ENCODE data around the gene MORN1. TPM values are rescaled to one million over a fixed set of nuclear protein-coding genes. Genes with fewer than 3 reads are reported as not detected.
"Not testable (repeated sequence)": the region's sequence is repeated elsewhere in the genome, so short reads cannot be mapped to it uniquely, and the experiment has no call there.

Gene MORN1
- total RNA-seq, 1 experiment from 2014 or later, result 5.6 TPM

DNA sequence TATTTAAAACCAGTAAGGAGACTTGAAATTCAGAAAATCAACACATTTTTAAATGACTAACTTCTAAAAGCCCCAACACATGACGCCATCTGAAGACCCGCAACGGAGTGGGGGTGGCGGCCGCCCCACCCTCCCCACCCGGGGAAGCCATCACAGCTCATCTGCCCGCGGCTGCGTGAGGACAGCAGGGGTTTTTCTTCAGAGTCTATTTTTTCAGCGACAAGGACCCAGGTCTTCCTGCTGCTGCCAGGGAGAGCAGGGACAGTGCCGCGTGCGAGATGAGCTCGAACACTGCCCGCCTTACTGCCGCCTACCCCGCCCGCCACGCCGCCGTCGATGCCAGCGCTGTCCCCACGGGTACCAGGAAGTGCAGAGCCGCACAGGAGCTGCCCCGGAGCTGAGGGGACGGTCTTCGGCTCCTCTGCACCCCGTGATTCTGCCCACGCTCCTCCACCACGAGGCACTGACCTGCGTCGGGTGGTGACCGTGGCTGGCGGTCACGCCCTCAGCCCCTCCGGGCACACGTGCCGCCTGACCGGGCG is 84.2 kb downstream of the MORN1 start:
- no peak for DNase-seq (ENCODE audit: low read depth)

DNA sequence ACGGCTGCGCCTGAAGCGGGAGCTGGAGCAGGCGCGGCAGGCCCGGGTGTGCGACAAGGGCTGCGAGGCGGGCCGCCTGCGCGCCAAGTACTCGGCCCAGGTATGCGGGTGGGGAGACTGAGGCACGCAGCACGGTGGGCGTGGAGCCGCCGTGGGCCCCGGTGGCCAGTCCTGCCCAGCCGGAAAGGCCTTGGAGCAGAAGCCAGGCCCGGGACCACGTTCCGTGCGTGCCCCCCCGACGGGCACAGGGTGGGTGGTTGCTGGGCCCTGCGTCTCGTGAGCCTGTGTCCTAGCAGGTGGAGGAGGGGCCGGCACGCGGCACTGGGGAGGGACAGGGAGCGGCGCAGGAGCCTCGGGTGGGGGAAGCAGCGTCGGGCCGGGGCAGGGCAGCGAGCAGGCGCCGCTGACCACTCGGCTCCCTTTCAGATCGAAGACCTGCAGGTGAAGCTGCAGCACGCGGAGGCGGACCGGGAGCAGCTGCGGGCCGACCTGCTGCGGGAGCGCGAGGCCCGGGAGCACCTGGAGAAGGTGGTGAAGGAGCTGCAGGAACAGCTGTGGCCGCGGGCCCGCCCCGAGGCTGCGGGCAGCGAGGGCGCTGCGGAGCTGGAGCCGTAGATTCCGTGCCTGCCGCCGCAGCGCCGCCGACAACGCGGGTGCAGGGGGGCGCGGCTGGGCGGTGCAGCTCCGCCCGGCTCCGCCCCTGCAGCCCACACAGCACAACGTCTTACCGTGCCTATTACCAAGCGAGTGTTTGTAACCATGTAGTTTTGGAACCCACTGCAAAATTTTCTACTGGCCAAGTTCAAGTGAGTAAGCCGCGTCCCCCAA is 85.0 kb downstream of the MORN1 start:
- no peak for DNase-seq (ENCODE audit: low read depth)

DNA sequence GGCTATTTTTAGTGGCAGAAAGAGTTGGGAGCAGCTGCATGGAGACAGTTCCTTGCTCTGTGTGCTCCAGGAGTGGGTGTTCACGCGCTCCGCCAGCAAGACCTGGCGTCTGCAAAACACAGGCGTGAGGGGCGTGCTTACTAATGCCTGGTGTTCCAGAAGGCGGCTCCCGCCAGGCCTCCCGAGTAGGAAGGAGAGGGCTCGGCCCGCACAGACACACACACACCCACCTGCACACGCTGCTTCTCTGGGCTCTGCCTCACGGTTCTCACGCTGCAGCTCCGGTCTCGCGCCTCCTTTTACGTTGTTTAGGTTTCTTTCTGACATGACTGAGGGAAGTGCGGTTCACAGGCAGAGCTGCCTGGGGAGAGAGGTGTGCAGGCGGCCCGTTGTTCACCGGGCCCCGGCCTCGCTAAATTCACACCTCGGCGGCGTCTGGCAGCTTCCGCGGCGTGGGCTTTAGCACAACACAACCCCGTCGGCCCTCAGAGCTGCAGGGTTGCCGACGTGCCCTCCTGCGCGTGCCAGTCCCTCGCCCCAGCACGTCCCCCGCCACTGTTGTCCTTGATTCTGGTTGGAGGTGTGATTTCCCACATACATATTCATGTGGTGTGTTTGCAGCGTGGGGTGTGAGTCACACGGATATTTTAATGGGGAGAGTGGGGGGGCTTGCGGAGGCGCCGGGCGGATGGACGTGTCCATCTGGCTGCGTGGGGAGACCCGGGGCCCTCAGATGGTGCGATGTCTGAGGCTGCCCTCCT is 86.3 kb downstream of the MORN1 start:
- no peak for DNase-seq (ENCODE audit: low read depth)

DNA sequence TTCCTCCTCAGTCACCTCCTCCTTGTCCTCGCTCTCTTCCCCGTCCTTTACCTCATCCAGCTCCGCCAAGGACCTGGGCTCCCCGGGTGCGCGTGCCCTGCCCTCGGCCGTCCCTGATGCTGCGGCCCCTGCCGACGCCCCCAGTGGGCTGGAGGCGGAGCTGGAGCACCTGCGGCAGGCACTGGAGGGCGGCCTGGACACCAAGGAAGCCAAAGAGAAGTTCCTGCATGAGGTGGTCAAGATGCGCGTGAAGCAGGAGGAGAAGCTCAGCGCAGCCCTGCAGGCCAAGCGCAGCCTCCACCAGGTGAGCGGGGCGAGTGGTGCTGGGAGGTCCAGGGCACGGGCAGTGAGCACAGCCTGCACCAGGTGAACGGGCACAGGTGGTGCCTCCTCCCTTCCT is 87.1 kb downstream of the MORN1 start:
- no peak for DNase-seq (ENCODE audit: low read depth)

DNA sequence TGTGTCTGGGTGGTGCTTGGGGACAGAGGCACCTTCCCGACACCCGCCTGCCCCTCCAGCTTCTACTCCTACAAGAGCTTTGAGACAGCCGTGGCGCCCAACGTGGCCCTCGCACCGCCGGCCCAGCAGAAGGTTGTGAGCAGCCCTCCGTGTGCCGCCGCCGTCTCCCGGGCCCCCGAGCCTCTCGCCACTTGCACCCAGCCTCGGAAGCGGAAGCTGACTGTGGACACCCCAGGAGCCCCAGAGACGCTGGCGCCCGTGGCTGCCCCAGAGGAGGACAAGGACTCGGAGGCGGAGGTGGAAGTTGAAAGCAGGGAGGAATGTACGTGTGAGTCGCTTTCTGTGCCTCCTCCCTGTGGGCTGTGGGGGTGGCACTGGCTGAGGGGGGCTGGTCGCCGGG is 87.6 kb downstream of the MORN1 start:
- no peak for DNase-seq (ENCODE audit: low read depth)

DNA sequence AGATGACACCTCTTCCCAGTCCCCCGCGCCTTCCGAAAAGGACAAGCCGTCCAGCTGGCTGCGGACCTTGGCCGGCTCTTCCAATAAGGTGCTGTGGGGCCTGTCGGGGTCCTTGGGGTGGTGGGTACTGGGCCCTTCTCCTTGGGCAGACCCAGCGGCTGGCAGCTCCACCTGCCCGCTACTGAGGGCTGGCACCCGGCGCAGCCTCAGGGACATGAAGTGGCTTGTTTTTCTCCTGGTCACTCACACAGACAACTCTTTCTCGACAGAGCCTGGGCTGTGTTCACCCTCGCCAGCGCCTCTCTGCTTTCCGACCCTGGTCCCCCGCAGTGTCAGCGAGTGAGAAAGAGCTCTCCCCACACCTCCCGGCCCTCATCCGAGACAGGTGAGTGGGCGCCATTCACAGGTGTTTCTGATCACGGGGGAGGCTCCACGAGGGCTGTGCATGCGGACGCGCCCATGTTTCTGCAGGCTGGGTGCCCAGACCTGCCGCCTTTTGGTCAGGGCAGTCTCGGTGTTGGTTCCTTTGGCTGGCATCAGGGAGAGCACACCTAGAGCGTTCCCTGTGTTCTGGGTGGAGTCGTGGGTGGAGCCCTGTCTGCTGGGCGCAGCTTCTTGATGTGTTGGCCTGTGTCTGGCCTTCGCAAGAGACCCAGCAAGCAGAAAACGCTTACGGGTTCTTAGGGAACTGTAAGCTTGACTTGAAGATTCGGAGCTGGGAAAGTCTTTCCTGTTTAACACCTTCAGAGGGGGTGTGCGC is 88.2 kb downstream of the MORN1 start:
- no peak for DNase-seq (ENCODE audit: low read depth)

DNA sequence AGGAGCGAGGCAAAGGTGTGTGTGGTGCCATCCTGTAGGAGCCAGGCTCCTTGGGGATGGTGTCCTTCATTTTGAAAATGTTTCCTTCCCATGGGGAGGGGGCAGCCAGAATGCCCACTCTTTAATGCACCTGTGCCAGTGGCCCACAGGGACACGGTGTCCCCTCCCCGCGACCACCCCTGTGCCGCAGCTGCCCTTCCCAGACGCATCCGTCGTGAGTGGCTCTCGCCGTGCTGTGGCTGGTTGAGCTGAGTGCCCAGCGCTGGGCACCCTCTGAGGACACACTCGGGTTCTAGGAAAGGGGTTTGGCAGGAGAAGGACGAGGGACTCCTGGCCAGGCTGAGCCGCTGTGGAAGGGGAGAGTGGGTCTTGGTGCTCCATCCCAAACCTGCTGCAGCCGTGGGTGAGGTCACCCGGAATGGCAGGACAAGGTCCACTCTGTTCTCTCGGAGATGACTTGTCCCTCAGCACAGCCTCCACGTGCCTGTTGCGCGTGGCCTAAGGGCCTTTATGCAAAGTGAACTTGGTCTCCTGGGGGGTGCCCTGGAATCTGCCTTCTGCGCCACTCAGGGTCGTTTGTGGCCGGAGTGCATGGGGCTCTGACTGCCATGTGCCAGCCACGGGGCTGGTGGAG is 88.9 kb downstream of the MORN1 start:
- DNase-seq (ENCODE audit: low read depth), result no peak

DNA sequence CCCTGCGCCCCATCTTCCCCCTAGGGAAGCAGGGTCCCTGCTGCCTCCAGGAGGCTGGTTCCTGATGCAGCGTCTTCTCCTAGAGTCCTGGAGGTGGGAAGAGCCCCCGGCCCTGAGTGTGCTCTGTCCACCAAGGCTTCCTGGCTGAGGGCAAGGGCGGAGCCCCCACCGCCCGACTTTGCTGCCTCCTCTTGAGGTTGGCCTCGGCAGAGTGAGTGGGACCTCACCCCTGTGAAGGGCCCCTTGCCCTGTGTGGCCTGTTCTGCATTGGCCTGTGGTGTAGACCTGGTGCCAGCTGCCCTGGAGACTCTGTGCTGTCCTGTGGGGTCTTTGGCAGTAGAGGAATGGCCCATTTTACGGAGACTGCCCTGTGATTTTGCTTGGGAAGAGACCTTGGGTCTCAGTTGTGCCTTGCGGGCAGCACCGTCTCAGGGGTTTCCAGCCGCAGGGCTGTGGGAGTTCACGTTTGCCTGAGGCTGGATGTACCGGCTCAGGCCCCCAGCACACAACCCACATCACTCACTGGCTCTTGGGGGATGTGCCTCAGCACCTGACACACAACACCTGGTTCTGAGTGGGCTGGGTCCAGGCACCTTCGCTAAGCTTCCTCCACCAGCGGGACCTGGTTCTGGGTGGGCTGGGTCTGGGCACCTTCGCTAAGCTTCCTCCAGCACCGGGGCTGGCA is 89.6 kb downstream of the MORN1 start:
- no peak for DNase-seq (ENCODE audit: low read depth)

DNA sequence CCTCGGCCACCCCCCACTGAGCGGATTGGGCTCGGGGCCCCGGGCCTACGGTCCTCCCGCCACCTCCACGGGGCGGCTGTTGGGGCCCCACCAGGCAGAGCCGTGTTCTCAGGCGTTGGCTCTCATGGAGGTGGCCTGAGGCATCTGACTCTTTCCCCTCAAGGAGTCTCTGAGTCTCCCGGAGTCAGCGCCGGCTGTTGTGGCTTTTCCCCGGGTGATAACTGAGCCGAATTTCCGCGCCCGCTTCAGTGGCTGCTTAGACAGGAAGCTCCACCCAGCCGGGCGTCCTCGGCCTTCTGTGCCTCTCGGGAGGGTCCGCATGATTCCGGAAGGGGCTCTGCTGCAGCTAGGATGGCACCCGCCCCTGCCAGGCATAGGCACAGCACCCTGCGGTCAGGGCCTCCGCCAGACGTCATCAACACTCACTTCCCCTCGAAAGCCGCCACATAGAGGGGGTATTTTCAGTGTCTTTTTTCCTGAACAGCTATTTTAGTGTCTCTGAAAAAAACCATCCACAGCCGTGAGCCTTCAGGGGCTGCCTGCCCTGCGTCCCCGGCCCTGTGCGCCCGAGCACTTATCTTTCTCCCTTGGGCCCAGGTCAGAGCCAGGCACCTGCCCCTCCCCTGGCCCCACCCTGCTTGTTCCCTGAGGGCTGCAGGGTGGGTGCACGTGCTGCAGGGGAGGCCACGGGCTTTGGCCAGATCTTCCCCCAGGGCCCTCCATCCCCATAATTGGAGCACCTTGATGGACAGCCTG is 90.3 kb downstream of the MORN1 start:
- no peak for DNase-seq (ENCODE audit: low read depth)

DNA sequence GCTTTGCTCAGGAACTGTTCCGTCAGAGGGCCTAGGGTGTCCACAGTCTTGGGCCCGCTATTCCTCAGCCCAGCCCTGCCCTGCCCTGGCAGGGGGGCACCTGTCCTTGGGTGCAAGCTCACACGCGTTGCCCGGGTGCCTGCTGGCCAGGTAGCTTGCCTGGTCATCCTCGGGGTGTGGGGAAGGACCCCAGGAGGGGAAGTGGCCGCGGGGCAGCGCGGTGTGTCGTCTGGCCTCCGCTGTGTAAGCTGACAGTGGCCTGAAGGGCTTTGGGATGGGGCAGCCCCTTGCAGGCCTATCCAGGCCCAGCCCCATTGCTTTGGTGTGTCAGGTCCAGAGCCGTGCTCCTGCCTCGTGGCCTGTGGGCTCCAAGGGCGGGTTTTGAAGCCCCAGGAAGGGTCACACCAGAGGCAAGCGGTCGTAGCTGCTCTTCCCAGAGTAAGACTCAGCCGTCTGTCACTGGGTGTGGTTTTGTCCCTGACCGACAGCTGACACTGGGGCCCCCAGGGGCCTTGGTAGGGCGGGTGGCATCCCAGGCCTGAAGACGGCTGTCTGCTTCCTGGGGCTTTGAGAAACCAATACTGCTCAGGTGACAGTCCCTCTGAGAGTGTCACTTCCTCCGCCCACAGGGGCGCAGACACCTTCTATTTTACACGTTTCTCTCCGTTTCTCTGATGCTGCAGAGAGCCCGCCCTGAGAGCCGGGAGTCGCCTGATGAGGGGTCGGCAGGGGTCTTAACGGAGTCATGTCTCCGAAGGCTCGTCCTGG is 91.2 kb downstream of the MORN1 start:
- no peak for DNase-seq (ENCODE audit: low read depth)

DNA sequence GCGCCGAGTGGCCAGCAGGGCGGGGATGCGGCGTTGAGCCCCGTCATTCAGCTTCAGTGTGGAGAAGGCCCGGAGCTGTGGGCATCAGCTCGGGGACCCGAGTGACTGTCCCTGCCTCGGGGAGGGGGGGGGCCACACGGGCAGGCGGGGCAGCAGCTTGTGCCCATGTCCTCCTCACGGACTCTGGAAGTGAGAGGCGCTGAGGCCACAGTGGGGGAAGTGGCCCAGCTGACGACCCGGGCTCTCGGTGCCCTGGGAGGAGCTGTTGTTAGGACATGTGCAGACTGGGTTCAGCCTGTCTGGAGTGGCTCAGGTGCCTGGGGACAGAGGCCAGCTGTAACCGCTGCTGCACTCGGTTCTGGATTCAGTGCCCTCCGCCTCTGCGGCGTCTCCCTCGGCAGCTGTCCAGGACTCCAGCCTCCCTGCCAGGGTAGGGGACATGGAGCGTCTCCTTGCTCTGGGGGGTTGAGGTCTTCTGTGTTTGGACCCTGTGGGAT is 92.2 kb downstream of the MORN1 start:
- no peak for DNase-seq (ENCODE audit: low read depth)

DNA sequence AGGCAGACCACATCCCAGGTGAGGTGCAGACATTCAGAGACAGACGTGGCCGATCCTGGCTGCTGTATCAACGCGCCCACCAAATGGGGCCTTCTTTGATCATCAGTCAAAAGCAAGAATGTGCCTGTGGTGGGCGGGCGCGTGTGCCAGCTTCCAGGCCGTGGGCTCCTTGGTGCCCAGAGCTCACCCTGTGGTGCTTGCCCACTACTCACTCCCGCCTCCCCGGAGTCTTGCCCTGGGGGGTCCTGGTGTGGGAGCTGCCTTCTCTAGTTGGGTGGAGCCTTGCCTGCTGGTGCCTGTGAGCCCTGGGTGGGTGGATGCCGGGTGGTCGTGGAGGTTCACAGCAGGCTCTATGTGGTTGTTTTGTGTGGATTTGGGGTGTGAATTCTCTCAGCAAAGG is 92.7 kb downstream of the MORN1 start:
- DNase-seq (ENCODE audit: low read depth), result no peak

DNA sequence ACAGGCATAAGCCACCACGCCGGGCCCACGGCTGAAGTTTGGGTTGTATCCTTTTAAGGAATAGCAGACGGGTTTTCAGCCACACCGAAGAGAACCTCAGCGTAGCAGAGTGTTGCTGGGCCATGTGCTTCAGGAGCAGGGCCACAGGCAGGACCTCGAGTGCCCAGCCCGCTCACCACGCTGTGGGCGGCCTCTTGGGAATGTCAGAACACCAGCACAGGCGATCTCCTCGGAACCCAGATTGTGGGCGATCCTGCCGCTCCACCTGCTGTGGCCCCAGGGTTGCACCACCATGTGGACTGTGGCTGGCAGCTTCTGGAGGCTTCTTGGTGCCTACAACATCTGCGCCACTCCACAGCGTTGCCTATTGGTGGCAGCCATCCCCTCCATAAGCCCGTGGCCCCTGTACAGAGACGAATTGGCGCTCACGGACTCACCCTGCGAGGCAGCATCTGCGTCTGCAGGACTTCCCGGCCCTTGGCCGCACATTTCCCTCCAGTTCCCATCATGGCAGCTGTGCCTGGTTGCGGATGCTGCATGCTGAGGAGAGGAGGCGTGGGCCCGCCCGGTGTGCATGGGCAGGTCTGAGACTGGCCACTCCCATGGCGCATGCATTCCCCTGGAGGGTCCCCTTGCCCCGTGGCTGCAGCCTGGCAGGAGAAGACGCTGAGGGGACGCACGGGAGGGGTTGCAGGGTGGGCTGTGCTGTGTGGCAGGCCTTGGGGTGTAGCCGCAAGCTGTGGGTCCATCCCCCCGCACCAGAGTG is 93.9 kb downstream of the MORN1 start:
- DNase-seq (ENCODE audit: low read depth), result no peak

DNA sequence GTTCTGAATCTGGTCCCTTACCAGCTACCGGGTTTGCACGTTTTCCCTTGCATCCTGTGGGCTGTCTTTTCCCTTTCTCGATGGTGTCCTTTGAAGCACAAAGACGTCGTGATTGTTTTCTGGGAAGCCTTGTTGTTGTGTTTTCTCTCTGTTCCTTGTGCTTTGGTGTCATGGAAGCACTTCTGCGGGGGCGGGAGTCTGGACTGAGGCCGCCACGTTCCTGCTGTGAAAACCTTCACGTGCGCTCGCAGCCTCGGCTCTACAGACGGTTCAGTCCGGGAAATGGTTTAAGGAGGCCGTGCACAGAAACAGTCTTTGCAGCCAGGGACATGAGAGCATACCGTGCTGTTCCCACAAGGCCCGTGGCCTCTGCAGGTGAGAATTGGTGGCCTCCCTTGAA is 94.7 kb downstream of the MORN1 start:
- DNase-seq (ENCODE audit: low read depth), result no peak

DNA sequence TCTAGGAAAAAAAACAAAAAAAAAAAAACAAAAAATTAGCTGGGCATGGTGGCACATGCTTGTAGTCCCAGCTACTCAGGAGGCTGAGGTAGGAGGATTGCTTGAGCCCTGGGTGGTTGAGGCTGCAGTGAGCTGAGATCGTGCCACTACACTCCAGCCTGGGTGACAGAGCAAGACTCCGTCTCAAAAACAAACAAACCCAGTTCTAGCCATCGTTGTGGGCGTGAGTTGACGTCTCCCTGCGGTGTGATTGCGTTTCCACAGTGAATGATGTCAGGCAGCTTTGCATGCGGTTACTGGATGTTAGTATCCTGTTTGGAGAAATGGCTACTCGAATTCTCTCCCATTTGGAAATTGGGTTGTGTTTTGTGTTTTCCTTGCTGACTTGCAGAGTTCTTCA is 95.1 kb downstream of the MORN1 start:
- not testable (repeated sequence) for DNase-seq (ENCODE audit: low read depth)

DNA sequence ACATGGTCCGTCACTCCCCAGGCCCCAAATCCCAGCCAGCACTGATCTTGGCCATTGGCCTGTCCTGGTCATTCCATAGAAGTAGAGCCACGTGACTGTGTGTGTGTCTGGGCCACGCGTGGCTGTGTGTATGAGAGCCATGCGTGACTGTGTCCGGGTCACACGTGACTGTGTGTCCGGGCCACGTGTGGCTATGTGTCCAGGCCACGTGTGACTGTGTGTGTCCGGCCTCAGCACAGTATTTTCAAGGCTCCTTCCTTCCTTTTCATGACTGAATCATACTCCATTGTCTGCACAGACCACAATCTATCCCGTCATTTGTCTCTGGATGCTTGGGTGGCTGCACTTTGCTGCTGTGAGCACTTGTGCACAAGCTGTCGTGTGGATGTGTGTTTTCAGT is 95.8 kb downstream of the MORN1 start:
- DNase-seq (ENCODE audit: low read depth), result no peak

DNA sequence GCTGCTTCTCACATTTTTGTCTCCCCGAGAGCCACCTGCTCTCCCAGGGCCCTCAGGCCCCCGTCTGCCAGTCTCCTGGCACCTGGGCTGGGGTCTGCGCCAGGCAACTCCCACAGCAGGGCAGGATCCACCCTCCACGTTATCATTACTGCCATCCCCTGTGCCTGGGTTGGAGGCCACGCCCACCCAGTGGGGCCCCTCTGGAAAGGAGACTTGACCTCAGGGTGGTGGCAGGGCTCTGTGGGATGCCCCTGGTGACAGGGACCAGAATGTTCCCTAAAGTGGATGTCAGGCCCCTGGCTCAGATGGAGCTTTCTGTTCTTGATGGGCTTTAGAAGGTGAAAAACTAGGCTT is 96.7 kb downstream of the MORN1 start:
- no peak for DNase-seq (ENCODE audit: low read depth)

DNA sequence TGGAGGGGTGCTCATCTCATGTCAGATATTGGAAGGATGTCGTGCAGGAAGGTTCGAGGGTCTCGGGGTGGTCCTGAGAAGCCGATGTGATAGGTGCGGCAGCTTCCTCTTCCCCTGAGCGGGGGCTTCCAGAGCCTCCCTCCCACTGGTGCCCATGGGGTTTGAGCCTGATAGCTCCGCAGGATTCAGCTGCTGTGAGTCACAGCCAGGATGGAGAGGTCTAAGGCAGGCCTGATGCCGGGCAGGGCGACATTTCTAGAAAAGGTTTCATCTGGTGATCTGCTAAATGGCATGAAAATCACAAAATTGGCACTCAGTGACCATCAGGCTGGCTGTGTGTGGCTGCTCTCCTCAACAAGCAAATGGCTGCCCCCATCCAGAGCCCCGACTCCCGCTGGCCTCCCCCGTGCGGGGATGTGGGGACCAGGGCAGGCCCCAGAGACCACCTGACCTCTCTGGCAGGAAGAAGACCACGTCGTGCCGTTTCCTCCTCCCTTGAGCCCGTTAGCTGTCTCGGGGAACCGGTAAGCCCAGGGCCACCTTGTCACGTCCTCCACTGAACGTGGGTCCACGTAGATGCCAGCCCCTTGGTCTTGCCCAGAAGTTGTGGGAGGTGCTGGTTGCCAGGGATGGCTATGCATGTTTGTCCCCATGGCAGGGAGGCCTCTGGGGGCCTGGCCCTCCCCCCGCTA is 97.2 kb downstream of the MORN1 start:
- DNase-seq (ENCODE audit: low read depth), result no peak
